CMK (cell line): ENCODE data around the gene MRPL12.

ENCODE experiments used
- DNase-seq: peaks from one replicate; pipeline ENCODE4 v3.0.0-alpha.2; 2010; ENCODE audit warnings: low read depth

The MRPL12 gene

GRCh38 chr17:81701288-81702071, 1.7 kb upstream of the MRPL12 start:
- DNase-seq: no peak

- no peak for DNase-seq
Measured at GRCh38 chr17:81703747-81704654, 834 bp downstream of the MRPL12 start.

DNA sequence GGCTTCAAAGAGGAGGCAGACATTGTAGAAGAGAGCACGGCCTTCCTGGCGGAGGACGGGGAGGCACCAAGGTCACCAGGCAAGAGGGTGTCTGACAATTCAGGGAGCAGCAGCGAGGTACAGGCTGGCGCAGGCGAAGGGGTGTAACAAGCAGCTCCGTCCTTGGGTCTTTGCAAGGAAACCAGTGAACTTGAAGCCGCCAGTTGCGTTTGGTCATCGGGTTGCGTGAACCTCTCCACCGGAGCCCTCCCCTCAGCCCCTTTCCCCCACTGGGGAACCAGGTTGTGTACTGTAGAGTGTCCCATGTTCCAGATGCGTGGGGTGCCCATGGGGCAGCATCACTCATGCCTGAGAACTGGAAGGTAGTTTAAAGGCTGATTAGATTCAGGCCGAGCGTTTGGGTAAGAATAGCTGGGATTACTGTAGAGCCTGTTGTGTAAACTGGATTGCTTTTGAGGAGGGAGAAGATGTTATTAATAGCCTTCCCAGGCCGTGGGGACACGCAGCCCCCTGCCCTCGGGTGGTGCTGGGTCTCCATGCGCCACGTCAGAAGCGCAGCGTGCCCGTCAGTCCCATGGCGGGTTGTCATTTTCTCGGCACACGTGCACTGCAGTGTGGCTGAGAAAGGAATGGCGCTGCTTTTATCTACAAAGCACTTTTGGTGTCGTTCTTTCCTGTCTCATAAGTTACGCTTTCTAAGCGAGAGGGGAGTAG, 2.5 kb downstream of the MRPL12 start:
- DNase-seq: no peak

DNA sequence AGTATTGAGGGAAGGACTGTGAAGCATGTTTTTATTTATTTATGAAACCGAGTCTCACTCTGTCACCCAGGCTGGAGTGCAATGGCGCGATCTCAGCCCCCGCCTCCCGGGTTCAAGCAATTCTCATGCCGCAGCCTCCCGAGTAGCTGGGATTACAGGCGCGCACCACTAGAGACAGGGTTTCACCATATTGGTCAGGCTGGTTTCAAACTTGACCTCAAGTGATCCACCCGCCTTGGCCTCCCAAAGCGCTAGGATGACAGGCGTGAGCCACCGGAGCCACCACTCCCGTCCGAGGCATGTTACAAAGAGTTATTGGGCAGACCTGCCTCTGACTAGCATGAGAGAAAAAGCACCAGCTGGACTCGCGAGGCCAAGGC, 3.1 kb downstream of the MRPL12 start:
- DNase-seq: no peak

DNA sequence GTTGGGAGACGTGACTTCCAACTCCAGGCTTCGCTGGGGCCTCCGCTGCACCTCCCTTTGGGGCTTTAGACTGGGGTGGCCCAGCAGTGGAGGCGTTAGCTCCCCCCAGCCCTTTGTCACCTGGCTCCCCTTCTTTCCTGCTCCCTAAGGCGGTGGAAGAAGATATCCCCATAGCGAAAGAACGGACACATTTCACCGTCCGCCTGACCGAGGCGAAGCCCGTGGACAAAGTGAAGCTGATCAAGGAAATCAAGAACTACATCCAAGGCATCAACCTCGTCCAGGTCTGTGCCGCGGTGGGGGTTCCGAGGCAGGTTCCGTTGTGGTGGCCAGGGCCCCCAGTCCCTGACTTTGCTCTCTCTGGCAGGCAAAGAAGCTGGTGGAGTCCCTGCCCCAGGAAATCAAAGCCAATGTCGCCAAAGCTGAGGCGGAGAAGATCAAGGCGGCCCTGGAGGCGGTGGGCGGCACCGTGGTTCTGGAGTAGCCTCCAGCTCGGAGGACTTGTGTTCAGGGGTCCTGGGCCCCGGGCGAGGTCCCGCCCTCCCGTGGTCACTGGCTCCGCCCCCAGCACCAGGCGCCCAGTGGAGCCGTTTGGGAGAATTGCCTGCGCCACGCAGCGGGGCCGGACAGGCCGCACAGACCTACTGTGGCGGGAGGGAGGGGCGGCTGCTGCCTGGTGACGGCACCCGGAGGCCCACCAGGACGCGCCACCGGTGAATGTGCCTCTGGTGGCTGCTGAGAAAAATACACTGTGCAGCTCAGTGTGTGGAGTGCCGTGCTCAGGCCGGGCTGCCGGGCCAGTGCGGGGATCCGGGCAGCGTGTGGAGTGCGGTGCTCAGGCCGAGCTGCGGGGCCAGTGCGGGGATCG, 3.8 kb downstream of the MRPL12 start:
- no peak for DNase-seq

- DNase-seq: no peak
Measured at GRCh38 chr17:81707725-81708646, 4.8 kb downstream of the MRPL12 start.

DNA sequence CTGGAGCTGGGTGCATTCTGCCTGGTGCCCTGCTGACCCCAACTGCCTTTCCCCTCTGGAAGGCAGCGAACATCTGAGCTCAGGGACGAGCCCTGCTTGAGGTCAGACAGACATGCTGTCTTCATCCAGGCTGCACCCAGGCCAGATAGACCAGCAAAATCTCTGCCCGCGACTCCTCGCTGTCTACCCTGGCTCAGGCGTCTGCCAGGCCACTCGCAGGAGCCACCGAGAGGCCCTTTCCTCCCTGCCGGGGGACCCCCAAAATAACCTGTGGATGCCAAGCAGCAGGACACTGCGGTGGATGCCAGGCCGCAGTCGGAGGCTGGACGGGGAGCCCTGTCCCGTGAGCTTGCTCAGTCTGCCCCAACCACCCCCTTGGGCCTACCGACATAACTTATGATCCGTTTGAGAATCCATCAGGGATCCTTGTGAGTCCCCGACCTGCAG, 5.6 kb downstream of the MRPL12 start:
- DNase-seq: no peak

GRCh38 chr17:81710514-81711308, 7.5 kb downstream of the MRPL12 start:
- no peak for DNase-seq

GRCh38 chr17:81711814-81712467, 8.8 kb downstream of the MRPL12 start, which contains the start of gene SLC25A10:
Gene SLC25A10, plus strand, starts transcription at chr17:81712284. Its CDS starts 143 bp downstream, at chr17:81712427.
- DNase-seq: peak; percentile 54

DNA sequence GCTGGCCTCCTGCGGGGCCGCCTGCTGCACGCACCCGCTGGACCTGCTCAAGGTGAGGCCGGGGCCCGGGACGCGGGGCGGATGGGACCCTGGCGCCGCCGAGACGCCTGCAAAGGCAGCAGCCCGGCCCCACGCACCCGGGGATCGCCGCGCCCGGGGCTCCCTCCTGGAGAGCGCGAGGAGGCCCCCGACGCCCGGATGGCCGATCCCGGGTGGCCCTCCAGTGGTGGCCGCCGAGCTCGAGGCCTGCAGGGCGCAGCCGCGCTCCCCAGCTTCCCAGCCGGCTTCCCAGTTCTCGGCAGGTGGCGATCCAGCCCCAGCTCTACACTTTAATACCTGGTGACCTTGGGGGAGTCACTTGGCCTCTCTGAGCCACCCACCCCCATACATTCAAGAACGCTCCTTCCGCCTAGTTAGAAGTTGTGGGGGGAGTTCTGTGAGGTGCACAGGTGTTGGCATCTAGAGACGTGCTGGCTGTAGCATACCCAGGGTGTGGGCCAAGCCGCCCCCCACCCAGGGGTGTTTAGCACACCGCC, 9.4 kb downstream of the MRPL12 start:
- DNase-seq: no peak

DNA sequence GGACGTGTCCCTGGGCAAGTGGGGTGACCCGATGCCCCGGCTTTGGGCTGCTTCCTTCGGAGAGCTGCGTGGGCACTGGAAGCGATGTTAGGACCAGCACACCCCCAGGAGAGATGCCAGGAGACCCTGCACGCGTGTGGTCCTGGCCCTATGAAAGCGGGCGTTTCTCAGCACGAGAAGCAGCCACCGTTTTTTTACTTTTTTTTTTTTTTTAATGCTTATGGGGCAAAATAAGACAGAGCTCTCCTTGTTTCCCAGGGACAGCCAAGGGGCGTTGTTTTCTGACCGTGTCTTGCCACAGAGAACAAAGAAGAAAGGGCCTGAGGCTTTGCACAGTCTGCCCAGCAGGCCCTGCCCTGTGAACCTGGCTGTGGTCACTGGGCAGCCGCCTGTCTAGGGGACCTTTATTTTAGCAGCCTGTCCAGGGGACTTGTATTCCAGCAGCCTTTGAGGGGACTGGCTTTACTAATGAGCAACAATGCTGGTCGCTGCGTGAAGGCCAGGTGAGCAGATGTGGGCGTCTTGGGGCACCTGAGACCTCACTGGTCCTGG, 9.9 kb downstream of the MRPL12 start:
- no peak for DNase-seq

- no peak for DNase-seq
Measured at GRCh38 chr17:81713556-81714411, 10.6 kb downstream of the MRPL12 start.

- DNase-seq: no peak
Measured at GRCh38 chr17:81714412-81715106, 11.4 kb downstream of the MRPL12 start.

DNA sequence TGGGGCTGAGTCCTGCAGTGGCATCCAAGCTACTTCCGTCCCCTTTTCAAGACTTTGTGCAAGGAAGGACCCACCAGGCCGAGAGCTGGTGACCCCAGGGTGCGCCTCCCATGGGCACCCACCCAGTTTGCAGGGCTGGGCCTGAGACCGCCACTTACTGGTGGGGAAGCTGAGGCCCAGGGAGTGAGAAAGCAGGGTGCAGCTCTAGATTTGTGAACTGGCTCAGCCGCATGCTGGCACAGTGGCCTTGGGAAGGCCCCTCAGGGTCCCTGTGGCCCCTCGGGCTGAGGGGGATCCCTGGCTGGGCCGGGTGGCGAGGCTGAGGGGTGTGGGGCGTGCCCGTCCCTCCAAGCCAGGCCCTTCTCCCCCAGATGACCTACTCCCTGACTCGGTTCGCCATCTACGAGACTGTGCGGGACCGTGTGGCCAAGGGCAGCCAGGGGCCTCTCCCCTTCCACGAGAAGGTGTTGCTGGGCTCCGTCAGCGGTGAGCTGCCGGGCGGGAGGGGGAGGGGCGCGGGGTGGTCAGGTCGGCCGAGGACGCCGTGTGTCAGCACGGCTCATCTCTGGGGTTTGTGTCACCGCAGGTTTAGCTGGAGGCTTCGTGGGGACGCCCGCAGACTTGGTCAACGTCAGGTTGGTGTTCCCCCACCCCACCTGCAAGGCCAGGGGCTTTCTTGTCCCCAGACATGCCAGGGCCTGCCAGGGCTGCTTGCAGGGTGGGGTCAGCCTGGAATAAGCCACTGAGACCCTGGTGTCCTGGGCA, 12.1 kb downstream of the MRPL12 start:
- no peak for DNase-seq

DNA sequence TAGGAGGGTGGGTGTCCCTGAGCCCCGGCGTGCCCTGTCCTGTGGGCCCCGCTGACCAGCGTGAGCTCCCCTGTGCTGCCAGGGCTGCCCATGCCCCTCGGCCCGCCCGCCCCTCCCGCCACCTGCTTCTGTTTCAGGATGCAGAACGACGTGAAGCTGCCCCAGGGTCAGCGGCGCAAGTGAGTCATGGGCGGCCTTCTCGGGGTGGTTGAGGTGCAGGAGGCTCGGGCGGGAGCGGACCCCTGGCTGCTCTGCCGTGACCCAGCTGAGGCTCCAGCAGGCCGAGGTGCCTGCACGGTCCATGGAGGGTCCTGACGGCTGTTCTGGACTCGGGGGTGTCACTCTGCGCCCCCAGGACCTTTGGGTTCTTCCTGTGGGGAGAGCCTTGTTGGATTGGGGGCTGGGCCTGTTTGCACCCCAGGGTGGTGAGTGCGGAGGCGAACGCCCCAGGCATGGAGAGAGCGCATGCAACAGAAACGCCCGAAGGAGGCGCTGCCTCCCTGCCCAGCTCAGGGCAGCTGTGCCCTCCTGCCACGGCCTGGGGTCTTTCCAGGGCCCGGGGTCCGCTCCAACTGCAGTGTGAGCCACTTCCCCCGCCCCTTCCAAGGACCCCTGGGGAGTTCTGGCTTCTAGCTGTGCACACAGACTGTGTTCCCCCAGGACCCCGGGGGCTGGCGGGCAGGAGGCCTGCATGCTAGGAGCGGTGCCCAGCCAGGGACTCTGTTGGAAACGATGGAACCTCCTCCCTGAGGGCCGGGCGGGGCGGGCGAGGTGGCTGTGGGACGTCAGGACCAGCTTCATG, 12.9 kb downstream of the MRPL12 start:
- DNase-seq: no peak
